ENCODE results near the gene OR52N4. TPM values are rescaled to one million over a fixed set of nuclear protein-coding genes. Genes with fewer than 3 reads are reported as not detected.

OR52N4 gene
- not detected in 5 replicates for total RNA-seq (2022; extraction: Qiagen RNA extraction; ENCODE audit: low read depth)

GRCh38 chr11:5753943-5754342, at the start of gene OR52N4:
Gene OR52N4, plus strand, starts transcription at chr11:5754243. Its CDS starts 498 bp downstream, at chr11:5754741.

GRCh38 chr11:5736396-5736795, 17.6 kb upstream of the OR52N4 start, which contains the start of gene OR56B1:
Gene OR56B1, plus strand, starts transcription at chr11:5736448. Its CDS starts 69 bp downstream, at chr11:5736517.

GRCh38 chr11:5783255-5783654, 29.2 kb downstream of the OR52N4 start, which contains the start of gene OR52N5:
Gene OR52N5, minus strand, starts transcription at chr11:5783355. Its CDS starts 4,721 bp downstream, at chr11:5778634.

GRCh38 chr11:5791165-5791564, 37.1 kb downstream of the OR52N4 start, which contains the start of gene OR52N1:
Gene OR52N1, minus strand, starts transcription at chr11:5791265. Its CDS starts 2,449 bp downstream, at chr11:5788816.

Other genes starting within 250 kb of the OR52N4 start
- gene UBQLN3, start 244.3 kb upstream of the OR52N4 start, total RNA-seq (2022; extraction: Qiagen RNA extraction; ENCODE audit: low read depth), result not detected in 5 replicates
- gene UBQLNL, start 237.5 kb upstream of the OR52N4 start, total RNA-seq (2022; extraction: Qiagen RNA extraction; ENCODE audit: low read depth), result 0.03 TPM in 2 of 5 replicates, not detected in the others
- not detected in 5 replicates for gene OR52H1, start 205.7 kb upstream of the OR52N4 start, total RNA-seq (2022; extraction: Qiagen RNA extraction; ENCODE audit: low read depth)
- not detected in 5 replicates for gene OR52B6, start 173.4 kb upstream of the OR52N4 start, total RNA-seq (2022; extraction: Qiagen RNA extraction; ENCODE audit: low read depth)
- 11.4 to 16.0 TPM (median 13.3 TPM) in 5 replicates for gene TRIM6, start 157.6 kb upstream of the OR52N4 start, total RNA-seq (2022; extraction: Qiagen RNA extraction; ENCODE audit: low read depth)
- gene TRIM34, start 129.2 kb upstream of the OR52N4 start, total RNA-seq (2022; extraction: Qiagen RNA extraction; ENCODE audit: low read depth), result 3.1 to 4.0 TPM (median 3.4 TPM) in 5 replicates
- gene TRIM5, start 69.2 kb upstream of the OR52N4 start, total RNA-seq (2022; extraction: Qiagen RNA extraction; ENCODE audit: low read depth), result 12.7 to 15.0 TPM (median 12.9 TPM) in 5 replicates
- 0.42 to 1.0 TPM (median 0.66 TPM) in 5 replicates for gene TRIM22, start 64.5 kb upstream of the OR52N4 start, total RNA-seq (2022; extraction: Qiagen RNA extraction; ENCODE audit: low read depth)
- not detected in 5 replicates for gene OR56B1, start 17.8 kb upstream of the OR52N4 start, total RNA-seq (2022; extraction: Qiagen RNA extraction; ENCODE audit: low read depth)
- gene OR52N5, start 29.1 kb downstream of the OR52N4 start, total RNA-seq (2022; extraction: Qiagen RNA extraction; ENCODE audit: low read depth), result not detected in 5 replicates
- gene OR52N1, start 37.0 kb downstream of the OR52N4 start, total RNA-seq (2022; extraction: Qiagen RNA extraction; ENCODE audit: low read depth), result not detected in 5 replicates
- gene OR52N2, start 54.7 kb downstream of the OR52N4 start, total RNA-seq (2022; extraction: Qiagen RNA extraction; ENCODE audit: low read depth), result not detected in 5 replicates
- gene OR52E6, start 87.7 kb downstream of the OR52N4 start, total RNA-seq (2022; extraction: Qiagen RNA extraction; ENCODE audit: low read depth), result not detected in 5 replicates
- not detected in 5 replicates for gene OR52E8, start 103.4 kb downstream of the OR52N4 start, total RNA-seq (2022; extraction: Qiagen RNA extraction; ENCODE audit: low read depth)
- not detected in 5 replicates for gene OR52E4, start 126.4 kb downstream of the OR52N4 start, total RNA-seq (2022; extraction: Qiagen RNA extraction; ENCODE audit: low read depth)
- not detected in 5 replicates for gene OR52E5, start 139.0 kb downstream of the OR52N4 start, total RNA-seq (2022; extraction: Qiagen RNA extraction; ENCODE audit: low read depth)
- gene OR56A3, start 188.0 kb downstream of the OR52N4 start, total RNA-seq (2022; extraction: Qiagen RNA extraction; ENCODE audit: low read depth), result not detected in 5 replicates
- gene OR56A5, start 214.3 kb downstream of the OR52N4 start, total RNA-seq (2022; extraction: Qiagen RNA extraction; ENCODE audit: low read depth), result not detected in 5 replicates
- gene OR52L1, start 232.7 kb downstream of the OR52N4 start, total RNA-seq (2022; extraction: Qiagen RNA extraction; ENCODE audit: low read depth), result not detected in 5 replicates

All from A549 treated with DMSO at 1 μM for 4 hours (cell line).